Measurements from ENCODE around the gene PRKAR2A. TPM values are rescaled to one million over a fixed set of nuclear protein-coding genes. Genes with fewer than 3 reads are reported as not detected.

The PRKAR2A gene
- total and polyA plus RNA-seq, 10 of the 15 experiments (the other 5 are each of a cell fraction or from before 2014, with no cell fraction given): 9.8 to 46.2 (median 13.2) TPM

GRCh38 chr3:48881652-48882114 is 34.0 kb upstream of the PRKAR2A start (continued):
- TF ChIP-seq E2F8 (IDR thresholded peaks at IDR 0.05; ENCODE audit: low read depth, partially characterized antibody) (no peak), HDAC6 (IDR thresholded peaks at IDR 0.05; ENCODE audit: unreplicated experiment) (no peak)

- RAD21 ChIA-PET (ENCODE audit: unreplicated experiment): interaction anchor here (0.6 to 2.3 kb wide), 4 partner anchors 16 to 40 kb away, joined by 3 to 5 read pairs (median 3); partner anchors contain the start of gene SLC25A20
- no peak overlapping the region for H2AFZ ChIP-seq (ENCODE audit: control insufficient read depth, low read depth, low read length)
- no peaks in the 10 kb centered on the region for H3K79me2 ChIP-seq (ENCODE audit: control insufficient read depth, insufficient read depth, low read length)
- no peak overlapping the region for H3K27ac ChIP-seq (ENCODE audit: control insufficient read depth, insufficient read depth)
- no peaks in the 10 kb centered on the region for H3K9me3 ChIP-seq (replicated peaks; ENCODE audit: control insufficient read depth, insufficient read depth, low read length)
- no peak overlapping the region for H3K9ac ChIP-seq (ENCODE audit: control insufficient read depth, insufficient read depth, low read length)
- no peak for ATAC-seq
- H3K27me3 ChIP-seq (replicated peaks in 1 of 2; ENCODE audit: control insufficient read depth in 2 of 2, insufficient read depth in 2 of 2, low read length in 1 of 2): no peaks in the 10 kb centered on the region
- FAIRE-seq: no peak
- no peak for DNase-seq (ENCODE audit: low read depth, low spot score)
- no peak overlapping the region for H3K4me2 ChIP-seq (ENCODE audit: control insufficient read depth, insufficient read depth)
- no peak for TF ChIP-seq BCLAF1 (IDR thresholded peaks at IDR 0.05)
- no peak for TF ChIP-seq TBL1XR1 (IDR thresholded peaks at IDR 0.05; ENCODE audit: low read depth, low read length)
- no peak for TF ChIP-seq TCF7 (IDR thresholded peaks at IDR 0.05; ENCODE audit: borderline replicate concordance)
- no peak for TF ChIP-seq ZBTB40 (IDR thresholded peaks at IDR 0.05; ENCODE audit: borderline replicate concordance)
- peaks cover 14% of the 10 kb centered on the region for H3K4me1 ChIP-seq (ENCODE audit: control insufficient read depth, insufficient read depth, low read length)
- CTCF ChIA-PET: interaction anchor here (2.3 kb wide), 1 partner anchor 17 kb away, joined by 8 read pairs; the partner anchor contains the start of gene SLC25A20
- intact Hi-C loops (cut with micrococcal nuclease; ENCODE audit: unreplicated experiment) (no loop called here), in situ Hi-C loops (cut with MboI) (no loop called here)
- H4K20me1 ChIP-seq (ENCODE audit: control insufficient read depth, insufficient read depth): no peaks in the 10 kb centered on the region
- POLR2A ChIA-PET: no interaction called here
- SMC1A ChIA-PET (ENCODE audit: uncharacterized antibody, unreplicated experiment): interaction anchor here (0.6 to 1.4 kb wide), 3 partner anchors 25 to 393 kb away, joined by 3 read pairs; no protein-coding TSS in a partner anchor
- no peak overlapping the region for H3K4me3 ChIP-seq
- H3K36me3 ChIP-seq (ENCODE audit: control insufficient read depth in 2 of 2, insufficient read depth in 2 of 2, low read length in 1 of 2): peaks cover 0 to 3% of the 10 kb centered on the region in 2 experiments; a peak in 1 of 4 replicates
- no TSS peak for BruUV-seq (replicated peaks)
- WGBS (ENCODE audit: insufficient coverage, insufficient replicate concordance, low lambda C conversion rate, missing lambda C conversion rate): 87% methylated on average over 3 of the region's 3 CpGs
These were observed 33.3 kb upstream of the PRKAR2A start for GRCh38 chr3:48881006-48881405.
